ENCODE measurements around the gene ISG20L2. TPM values are rescaled to one million over a fixed set of nuclear protein-coding genes. Genes with fewer than 3 reads are reported as not detected.
A peak's percentile ranks its signal among the peaks of the same experiment; 100 is the strongest.

Gene ISG20L2
- total RNA-seq, 1 donor from 2014 or later = 32.6 TPM

- Mint-ChIP-seq H3K4me3 (ENCODE audit: unreplicated experiment) (peak overlapping the region; percentile 79), H3K4me1 (ENCODE audit: low read depth, unreplicated experiment) (peaks cover 20% of the 10 kb centered on the region), H3K36me3 (ENCODE audit: unreplicated experiment) (no peaks in the 10 kb centered on the region), H3K27ac (ENCODE audit: unreplicated experiment) (no peak overlapping the region), H3K9me3 (ENCODE audit: unreplicated experiment) (no peaks in the 10 kb centered on the region), H3K27me3 (ENCODE audit: unreplicated experiment) (peaks cover 13% of the 10 kb centered on the region)
- DNase-seq = no peak
- no peak for TF ChIP-seq CTCF (IDR thresholded peaks at IDR 0.05; ENCODE audit: partially characterized antibody, unreplicated experiment)
These were observed 20.9 kb downstream of the ISG20L2 start for GRCh38 chr1:156707417-156708217.

- TF ChIP-seq CTCF (IDR thresholded peaks at IDR 0.05; ENCODE audit: partially characterized antibody, unreplicated experiment) = no peak
- no peaks in the 10 kb centered on the region for H3K36me3 Mint-ChIP-seq (ENCODE audit: unreplicated experiment)
- DNase-seq = peak; percentile 70
These were observed 21.7 kb downstream of the ISG20L2 start for GRCh38 chr1:156706657-156707416.

GRCh38 chr1:156705918-156706656 is 22.5 kb downstream of the ISG20L2 start:
- peak overlapping the region; percentile 79 for H3K4me3 Mint-ChIP-seq (ENCODE audit: unreplicated experiment)
- DNase-seq = peak; percentile 81
- H3K36me3 Mint-ChIP-seq (ENCODE audit: unreplicated experiment) = no peaks in the 10 kb centered on the region
- H3K27me3 Mint-ChIP-seq (ENCODE audit: unreplicated experiment) = peaks cover 15% of the 10 kb centered on the region
- H3K27ac Mint-ChIP-seq (ENCODE audit: unreplicated experiment) = no peak overlapping the region
- peaks cover 20% of the 10 kb centered on the region for H3K4me1 Mint-ChIP-seq (ENCODE audit: low read depth, unreplicated experiment)
- H3K9me3 Mint-ChIP-seq (ENCODE audit: unreplicated experiment) = no peaks in the 10 kb centered on the region
- peak; percentile 87 for TF ChIP-seq CTCF (IDR thresholded peaks at IDR 0.05; ENCODE audit: partially characterized antibody, unreplicated experiment)

More at GRCh38 chr1:156706657-156707416, 21.7 kb downstream of the ISG20L2 start:
- H3K9me3 Mint-ChIP-seq (ENCODE audit: unreplicated experiment) = no peaks in the 10 kb centered on the region
- peak overlapping the region; percentile 65 for H3K27ac Mint-ChIP-seq (ENCODE audit: unreplicated experiment)
- H3K4me1 Mint-ChIP-seq (ENCODE audit: low read depth, unreplicated experiment) = peaks cover 20% of the 10 kb centered on the region
- peaks cover 15% of the 10 kb centered on the region for H3K27me3 Mint-ChIP-seq (ENCODE audit: unreplicated experiment)
- peak overlapping the region; percentile 79 for H3K4me3 Mint-ChIP-seq (ENCODE audit: unreplicated experiment)

- Mint-ChIP-seq H3K36me3 (ENCODE audit: unreplicated experiment) (no peaks in the 10 kb centered on the region), H3K4me1 (ENCODE audit: low read depth, unreplicated experiment) (peaks cover 20% of the 10 kb centered on the region), H3K4me3 (ENCODE audit: unreplicated experiment) (peak within 1 kb of the TSS; percentile 79), H3K27me3 (ENCODE audit: unreplicated experiment) (peaks cover 17% of the 10 kb centered on the region), H3K9me3 (ENCODE audit: unreplicated experiment) (no peaks in the 10 kb centered on the region), H3K27ac (ENCODE audit: unreplicated experiment) (no peak within 1 kb of the TSS)
- no peak for TF ChIP-seq CTCF (IDR thresholded peaks at IDR 0.05; ENCODE audit: partially characterized antibody, unreplicated experiment)
- peak; percentile 61 for DNase-seq
These were observed 23.1 kb downstream of the ISG20L2 start, which contains the start of gene CRABP2 for GRCh38 chr1:156705321-156705917. TSS of gene CRABP2 (minus strand) at chr1:156705583. CDS start at chr1:156705446, 137 bp downstream.
